RWPE2 (cell line): ENCODE data around the gene FAAP100.

Experiments used
- ATAC-seq: fragments of 200-7000 bp; cut with Tn5 transposase; 3 replicates; pipeline ENCODE4 v1.9.1; 2021; ENCODE audit warnings: low read depth
- DNase-seq: peaks from one replicate; pipeline ENCODE4 v3.0.0-alpha.2; 2020; ENCODE audit warnings: low spot score
- H3K27ac ChIP-seq: fragments of 450-650 bp; 2 replicates; pipeline ENCODE4 v1.5.1; 2017; ENCODE audit warnings: mild to moderate bottlenecking; ENCODE audit not compliant: poor library complexity, severe bottlenecking
- H3K27me3 ChIP-seq: fragments of 250-450 bp; sonication (Bioruptor Pico); 2 replicates; pipeline ENCODE4 v1.5.1; 2021; ENCODE audit warnings: mild to moderate bottlenecking, moderate library complexity; ENCODE audit not compliant: insufficient read depth, poor library complexity, severe bottlenecking
- H3K36me3 ChIP-seq: fragments of 250-450 bp; sonication (Bioruptor Pico); 2 replicates; pipeline ENCODE4 v1.5.1; 2020; ENCODE audit warnings: low read depth, mild to moderate bottlenecking, moderate library complexity
- H3K4me1 ChIP-seq: fragments of 250-450 bp; sonication (Bioruptor Pico); 2 replicates; pipeline ENCODE4 v1.5.1; 2021; ENCODE audit warnings: mild to moderate bottlenecking, moderate library complexity; ENCODE audit not compliant: insufficient read depth, poor library complexity, severe bottlenecking
- H3K4me3 ChIP-seq: fragments of 250-450 bp; sonication (Bioruptor Pico); 2 replicates; pipeline ENCODE4 v1.5.1; 2021; ENCODE audit warnings: mild to moderate bottlenecking, moderate library complexity; ENCODE audit not compliant: severe bottlenecking
- H3K9me3 ChIP-seq: fragments of 250-450 bp; sonication (Bioruptor Pico); 2 replicates; pipeline ENCODE4 v1.5.1; 2021; ENCODE audit warnings: mild to moderate bottlenecking, moderate library complexity; ENCODE audit not compliant: severe bottlenecking
- TF ChIP-seq, protein P1 (sequence below): fragments of 450-650 bp; IDR thresholded peaks from one replicate; pipeline ENCODE4 v1.5.1; 2017; ENCODE audit warnings: mild to moderate bottlenecking, moderate library complexity; ENCODE audit not compliant: poor library complexity, severe bottlenecking

FAAP100 gene

DNA sequence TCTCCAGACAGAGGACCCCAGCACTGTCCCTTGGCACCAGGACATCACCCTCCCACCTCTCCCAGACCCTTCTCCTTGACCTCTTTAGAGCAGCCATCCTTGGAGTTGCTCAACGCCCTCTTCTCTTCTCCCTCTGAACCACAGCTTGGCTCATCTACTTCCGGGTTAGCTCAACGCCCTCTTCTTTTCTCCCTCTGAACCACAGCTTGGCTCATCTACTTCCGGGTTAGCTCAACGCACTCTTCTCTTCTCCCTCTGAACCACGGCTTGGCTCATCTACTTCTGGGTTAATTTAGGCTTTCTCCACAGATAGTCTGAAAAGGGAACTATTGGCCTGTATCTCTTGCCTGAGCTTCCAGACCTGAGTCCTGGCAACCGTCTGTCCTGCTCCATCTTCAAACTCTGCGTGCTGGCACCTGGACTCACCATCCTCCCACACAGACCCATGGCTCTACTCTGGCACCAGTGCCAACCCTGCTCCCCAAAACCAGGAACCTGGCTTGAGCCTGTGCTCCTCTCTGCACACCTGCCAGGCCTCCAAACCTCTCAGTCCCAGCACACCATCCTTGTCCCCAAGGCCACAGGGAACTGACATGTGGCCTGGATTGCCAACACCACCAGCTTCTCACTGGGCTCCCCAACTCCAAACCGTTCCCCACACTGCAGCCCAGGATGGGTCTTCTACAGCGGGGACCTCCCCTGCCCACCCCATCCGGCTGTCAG, 25.3 kb upstream of the FAAP100 start:
- H3K27ac ChIP-seq, result peak overlapping the region; percentile 92
- DNase-seq (no peak), ATAC-seq (0 out of 3 replicates have a peak, but pooled peaks have one; percentile 2)
- peaks cover 34% of the 10 kb centered on the region for H3K4me1 ChIP-seq
- H3K36me3 ChIP-seq, result peaks cover 56% of the 10 kb centered on the region
- TF ChIP-seq, protein P1, sequence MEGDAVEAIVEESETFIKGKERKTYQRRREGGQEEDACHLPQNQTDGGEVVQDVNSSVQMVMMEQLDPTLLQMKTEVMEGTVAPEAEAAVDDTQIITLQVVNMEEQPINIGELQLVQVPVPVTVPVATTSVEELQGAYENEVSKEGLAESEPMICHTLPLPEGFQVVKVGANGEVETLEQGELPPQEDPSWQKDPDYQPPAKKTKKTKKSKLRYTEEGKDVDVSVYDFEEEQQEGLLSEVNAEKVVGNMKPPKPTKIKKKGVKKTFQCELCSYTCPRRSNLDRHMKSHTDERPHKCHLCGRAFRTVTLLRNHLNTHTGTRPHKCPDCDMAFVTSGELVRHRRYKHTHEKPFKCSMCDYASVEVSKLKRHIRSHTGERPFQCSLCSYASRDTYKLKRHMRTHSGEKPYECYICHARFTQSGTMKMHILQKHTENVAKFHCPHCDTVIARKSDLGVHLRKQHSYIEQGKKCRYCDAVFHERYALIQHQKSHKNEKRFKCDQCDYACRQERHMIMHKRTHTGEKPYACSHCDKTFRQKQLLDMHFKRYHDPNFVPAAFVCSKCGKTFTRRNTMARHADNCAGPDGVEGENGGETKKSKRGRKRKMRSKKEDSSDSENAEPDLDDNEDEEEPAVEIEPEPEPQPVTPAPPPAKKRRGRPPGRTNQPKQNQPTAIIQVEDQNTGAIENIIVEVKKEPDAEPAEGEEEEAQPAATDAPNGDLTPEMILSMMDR, result no peak
- H3K27me3 ChIP-seq, result no peaks in the 10 kb centered on the region
- H3K4me3 ChIP-seq, result no peak overlapping the region
- no peaks in the 10 kb centered on the region for H3K9me3 ChIP-seq

DNA sequence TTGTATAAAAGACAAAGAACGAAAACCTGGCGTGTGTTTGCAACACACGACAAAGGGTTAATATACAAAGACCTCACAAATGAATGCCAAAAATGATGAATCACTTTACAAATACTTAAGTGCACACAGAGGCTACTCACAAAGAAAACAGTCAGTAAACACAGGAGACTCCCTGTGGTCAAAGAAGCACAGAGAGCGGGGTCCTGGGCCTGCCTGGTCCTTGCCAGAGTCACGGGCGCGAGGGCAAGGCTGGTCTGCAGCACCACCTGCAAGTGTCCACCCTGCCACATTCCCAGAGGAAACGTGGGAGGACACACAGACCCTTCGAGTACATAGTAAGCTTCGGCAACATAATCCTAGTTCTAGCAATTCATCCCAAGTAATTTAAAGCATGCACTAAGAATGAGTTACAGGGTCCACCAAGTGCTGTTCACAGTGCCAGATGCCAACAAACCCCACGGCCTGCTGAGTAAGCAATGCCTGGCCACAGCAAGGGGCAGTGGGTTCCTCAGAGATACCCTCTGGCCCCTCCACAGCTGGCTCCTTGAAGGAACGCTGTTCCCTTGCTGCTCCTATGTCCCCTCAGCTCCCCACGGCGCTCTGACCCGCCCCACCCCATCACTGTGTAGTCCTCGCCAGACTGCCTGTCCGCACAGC, 24.6 kb upstream of the FAAP100 start:
- peaks cover 58% of the 10 kb centered on the region for H3K36me3 ChIP-seq
- H3K9me3 ChIP-seq, result no peaks in the 10 kb centered on the region
- H3K4me1 ChIP-seq, result peaks cover 34% of the 10 kb centered on the region
- ATAC-seq (peak; percentile 83), DNase-seq (no peak)
- TF ChIP-seq, protein P1, result peak; percentile 28
- peak overlapping the region; percentile 92 for H3K27ac ChIP-seq
- no peaks in the 10 kb centered on the region for H3K27me3 ChIP-seq
- no peak overlapping the region for H3K4me3 ChIP-seq

DNA sequence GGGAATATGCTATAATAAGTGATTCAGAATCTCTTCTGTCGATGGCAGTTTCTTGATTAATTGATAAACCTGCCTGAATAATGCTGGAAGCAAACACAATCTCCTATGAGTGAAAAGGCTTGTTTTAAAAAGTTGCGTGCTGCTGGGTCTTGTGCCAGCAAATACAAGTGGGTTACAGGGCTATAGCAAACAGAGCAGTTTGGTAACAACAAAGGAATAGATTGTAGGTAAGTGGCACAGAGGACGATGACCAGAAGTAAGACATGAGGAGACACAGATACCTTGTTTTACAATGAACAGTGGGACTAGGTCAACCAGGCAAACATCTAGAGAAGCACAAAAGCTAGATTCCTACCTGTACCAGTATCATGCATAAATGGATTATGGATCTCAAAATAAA, 23.7 kb upstream of the FAAP100 start:
- Histone ChIP-seq H3K4me3 (no peak overlapping the region), H3K4me1 (peaks cover 34% of the 10 kb centered on the region), H3K36me3 (peaks cover 65% of the 10 kb centered on the region), H3K9me3 (no peaks in the 10 kb centered on the region), H3K27me3 (no peaks in the 10 kb centered on the region), H3K27ac (peak overlapping the region; percentile 92)
- ATAC-seq (no peak), DNase-seq (no peak)
- TF ChIP-seq, protein P1, result no peak

DNA sequence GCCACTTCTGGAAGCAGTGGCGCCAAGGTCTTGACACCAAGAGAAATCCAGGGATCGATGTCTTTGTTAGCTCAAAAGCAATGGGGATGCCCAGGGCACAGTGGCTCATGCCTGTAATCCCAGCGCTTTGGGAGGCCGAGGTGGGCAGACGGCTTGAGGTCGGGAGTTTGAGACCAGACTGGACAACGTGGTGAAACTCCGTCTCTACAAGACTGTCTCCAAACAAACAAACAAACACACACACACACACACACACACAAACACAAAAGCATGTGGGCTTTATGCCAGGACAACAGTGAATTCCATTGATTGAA, 22.4 kb upstream of the FAAP100 start:
- no peak for DNase-seq
- TF ChIP-seq, protein P1, result no peak
- ATAC-seq, result no peak
- H3K9me3 ChIP-seq, result no peaks in the 10 kb centered on the region
- no peak overlapping the region for H3K4me3 ChIP-seq
- H3K27me3 ChIP-seq, result no peaks in the 10 kb centered on the region
- H3K4me1 ChIP-seq, result peaks cover 34% of the 10 kb centered on the region
- H3K36me3 ChIP-seq, result peaks cover 77% of the 10 kb centered on the region
- peak overlapping the region; percentile 92 for H3K27ac ChIP-seq
